IPS-18a (cell line): ENCODE measurements around the gene MAP3K10.

ENCODE experiments used
- H3K27ac ChIP-seq: one replicate; pipeline ENCODE4 v1.5.1; 2013; ENCODE audit warnings: low read length
- H3K27me3 ChIP-seq: one replicate; pipeline ENCODE4 v1.6.1; 2013; ENCODE audit warnings: mild to moderate bottlenecking, low read length; ENCODE audit not compliant: control insufficient read depth, insufficient read depth
- H3K36me3 ChIP-seq: one replicate; pipeline ENCODE4 v1.6.1; 2013; ENCODE audit warnings: low read depth, low read length; ENCODE audit not compliant: control insufficient read depth
- H3K4me1 ChIP-seq: one replicate; pipeline ENCODE4 v1.6.1; 2013; ENCODE audit warnings: low read depth, low read length; ENCODE audit not compliant: control insufficient read depth
- H3K4me3 ChIP-seq: one replicate; pipeline ENCODE4 v1.5.1; 2013; ENCODE audit warnings: low read length
- H3K9ac ChIP-seq: one replicate; pipeline ENCODE4 v1.6.1; 2013; ENCODE audit warnings: mild to moderate bottlenecking, low read length, moderate library complexity
- H3K9me3 ChIP-seq: one replicate; pipeline ENCODE4 v1.6.1; 2013; ENCODE audit warnings: low read depth, low read length; ENCODE audit not compliant: control insufficient read depth

Gene MAP3K10

GRCh38 chr19:40219721-40220276, 28.6 kb downstream of the MAP3K10 start:
- H3K9ac ChIP-seq: no peak overlapping the region
- H3K9me3 ChIP-seq: no peaks in the 10 kb centered on the region
- no peaks in the 10 kb centered on the region for H3K4me1 ChIP-seq
- H3K27ac ChIP-seq: no peak overlapping the region
- H3K4me3 ChIP-seq: no peak overlapping the region
- peaks cover 45% of the 10 kb centered on the region for H3K27me3 ChIP-seq
- no peaks in the 10 kb centered on the region for H3K36me3 ChIP-seq

GRCh38 chr19:40220674-40221073, 29.4 kb downstream of the MAP3K10 start:
- no peaks in the 10 kb centered on the region for H3K36me3 ChIP-seq
- H3K9me3 ChIP-seq: no peaks in the 10 kb centered on the region
- H3K4me3 ChIP-seq: no peak overlapping the region
- no peak overlapping the region for H3K9ac ChIP-seq
- no peak overlapping the region for H3K27ac ChIP-seq
- H3K4me1 ChIP-seq: no peaks in the 10 kb centered on the region
- H3K27me3 ChIP-seq: peaks cover 45% of the 10 kb centered on the region

GRCh38 chr19:40221858-40222619, 30.8 kb downstream of the MAP3K10 start:
- no peak overlapping the region for H3K27ac ChIP-seq
- no peaks in the 10 kb centered on the region for H3K4me1 ChIP-seq
- no peak overlapping the region for H3K4me3 ChIP-seq
- no peaks in the 10 kb centered on the region for H3K36me3 ChIP-seq
- H3K9ac ChIP-seq: no peak overlapping the region
- H3K27me3 ChIP-seq: peaks cover 32% of the 10 kb centered on the region
- H3K9me3 ChIP-seq: no peaks in the 10 kb centered on the region

- H3K4me1 ChIP-seq: no peaks in the 10 kb centered on the region
- peaks cover 24% of the 10 kb centered on the region for H3K27me3 ChIP-seq
- no peak overlapping the region for H3K27ac ChIP-seq
- no peaks in the 10 kb centered on the region for H3K36me3 ChIP-seq
- H3K4me3 ChIP-seq: peak overlapping the region; percentile 10
- no peak overlapping the region for H3K9ac ChIP-seq
- H3K9me3 ChIP-seq: no peaks in the 10 kb centered on the region
Measured at GRCh38 chr19:40223135-40223822, 32.1 kb downstream of the MAP3K10 start.

GRCh38 chr19:40224342-40225150, 33.3 kb downstream of the MAP3K10 start:
- Histone ChIP-seq H3K27me3 (peaks cover 11% of the 10 kb centered on the region), H3K4me1 (no peaks in the 10 kb centered on the region), H3K9ac (no peak overlapping the region), H3K9me3 (no peaks in the 10 kb centered on the region), H3K27ac (no peak overlapping the region), H3K4me3 (no peak overlapping the region), H3K36me3 (no peaks in the 10 kb centered on the region)

- H3K9me3 ChIP-seq: no peaks in the 10 kb centered on the region
- H3K4me3 ChIP-seq: no peak overlapping the region
- H3K9ac ChIP-seq: no peak overlapping the region
- H3K27ac ChIP-seq: no peak overlapping the region
- no peaks in the 10 kb centered on the region for H3K27me3 ChIP-seq
- H3K4me1 ChIP-seq: no peaks in the 10 kb centered on the region
- H3K36me3 ChIP-seq: no peaks in the 10 kb centered on the region
Measured at GRCh38 chr19:40225440-40226305, 34.4 kb downstream of the MAP3K10 start.

- H3K27me3 ChIP-seq: no peaks in the 10 kb centered on the region
- H3K4me1 ChIP-seq: peaks cover 19% of the 10 kb centered on the region
- H3K4me3 ChIP-seq: no peak overlapping the region
- no peaks in the 10 kb centered on the region for H3K9me3 ChIP-seq
- no peak overlapping the region for H3K27ac ChIP-seq
- no peaks in the 10 kb centered on the region for H3K36me3 ChIP-seq
- no peak overlapping the region for H3K9ac ChIP-seq
Measured at GRCh38 chr19:40228346-40228745, 37.1 kb downstream of the MAP3K10 start.

GRCh38 chr19:40228863-40229262, 37.6 kb downstream of the MAP3K10 start:
- no peaks in the 10 kb centered on the region for H3K27me3 ChIP-seq
- no peak overlapping the region for H3K9ac ChIP-seq
- H3K4me3 ChIP-seq: no peak overlapping the region
- no peaks in the 10 kb centered on the region for H3K36me3 ChIP-seq
- H3K9me3 ChIP-seq: no peaks in the 10 kb centered on the region
- H3K27ac ChIP-seq: no peak overlapping the region
- peaks cover 19% of the 10 kb centered on the region for H3K4me1 ChIP-seq

- no peaks in the 10 kb centered on the region for H3K9me3 ChIP-seq
- no peak overlapping the region for H3K4me3 ChIP-seq
- H3K9ac ChIP-seq: no peak overlapping the region
- H3K27me3 ChIP-seq: no peaks in the 10 kb centered on the region
- no peaks in the 10 kb centered on the region for H3K36me3 ChIP-seq
- H3K4me1 ChIP-seq: peaks cover 19% of the 10 kb centered on the region
- H3K27ac ChIP-seq: no peak overlapping the region
Measured at GRCh38 chr19:40229484-40229883, 38.3 kb downstream of the MAP3K10 start.

- peaks cover 19% of the 10 kb centered on the region for H3K4me1 ChIP-seq
Measured at GRCh38 chr19:40229926-40230417, 38.7 kb downstream of the MAP3K10 start.

More at GRCh38 chr19:40229926-40230417, 38.7 kb downstream of the MAP3K10 start:
- no peak overlapping the region for H3K27ac ChIP-seq
- H3K4me3 ChIP-seq: no peak overlapping the region
- no peaks in the 10 kb centered on the region for H3K9me3 ChIP-seq
- no peak overlapping the region for H3K9ac ChIP-seq
- H3K27me3 ChIP-seq: no peaks in the 10 kb centered on the region
- peaks cover 1% of the 10 kb centered on the region for H3K36me3 ChIP-seq
